GM19099 (cell line): ENCODE data around the gene MUC12.

Source experiments
- POLR2A ChIP-seq: IDR thresholded peaks from 3 replicates; pipeline ENCODE4 v1.6.1; 2011; ENCODE audit warnings: low read depth; ENCODE audit not compliant: insufficient read length; ENCODE audit errors: extremely low read depth

MUC12 gene

DNA sequence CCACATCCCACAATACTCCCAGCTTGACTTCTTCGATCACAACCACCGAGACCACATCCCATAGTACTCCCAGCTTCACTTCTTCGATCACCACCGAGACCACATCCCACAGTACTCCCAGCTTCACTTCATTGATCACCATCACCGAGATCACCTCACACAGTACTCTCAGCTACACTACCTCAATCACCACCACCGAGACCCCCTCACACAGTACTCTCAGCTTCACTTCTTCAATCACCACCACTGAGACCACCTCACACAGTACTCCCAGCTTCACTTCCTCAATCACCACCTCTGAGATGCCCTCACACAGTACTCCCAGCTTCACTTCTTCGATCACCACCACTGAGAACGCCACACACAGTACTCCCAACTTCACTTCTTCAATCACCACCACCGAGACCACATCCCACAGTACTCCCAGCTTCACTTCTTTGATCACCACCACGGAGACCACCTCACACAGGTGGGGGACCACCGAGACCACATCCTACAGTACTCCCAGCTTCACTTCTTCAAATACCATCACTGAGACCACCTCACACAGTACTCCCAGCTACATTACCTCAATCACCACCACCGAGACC, 11.4 kb upstream of the MUC12 start:
- no peak for TF ChIP-seq POLR2A

DNA sequence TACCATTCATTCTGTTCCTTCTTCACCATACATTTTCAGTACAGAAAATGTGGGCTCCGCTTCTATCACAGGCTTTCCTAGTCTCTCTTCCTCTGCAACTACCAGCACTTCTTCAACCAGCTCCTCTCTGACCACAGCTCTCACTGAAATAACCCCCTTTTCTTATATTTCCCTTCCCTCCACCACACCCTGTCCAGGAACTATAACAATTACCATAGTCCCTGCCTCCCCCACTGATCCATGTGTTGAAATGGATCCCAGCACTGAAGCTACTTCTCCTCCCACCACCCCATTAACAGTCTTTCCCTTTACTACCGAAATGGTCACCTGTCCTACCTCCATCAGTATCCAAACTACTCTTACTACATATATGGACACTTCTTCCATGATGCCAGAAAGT, 9.5 kb upstream of the MUC12 start:
- TF ChIP-seq POLR2A, result no peak

DNA sequence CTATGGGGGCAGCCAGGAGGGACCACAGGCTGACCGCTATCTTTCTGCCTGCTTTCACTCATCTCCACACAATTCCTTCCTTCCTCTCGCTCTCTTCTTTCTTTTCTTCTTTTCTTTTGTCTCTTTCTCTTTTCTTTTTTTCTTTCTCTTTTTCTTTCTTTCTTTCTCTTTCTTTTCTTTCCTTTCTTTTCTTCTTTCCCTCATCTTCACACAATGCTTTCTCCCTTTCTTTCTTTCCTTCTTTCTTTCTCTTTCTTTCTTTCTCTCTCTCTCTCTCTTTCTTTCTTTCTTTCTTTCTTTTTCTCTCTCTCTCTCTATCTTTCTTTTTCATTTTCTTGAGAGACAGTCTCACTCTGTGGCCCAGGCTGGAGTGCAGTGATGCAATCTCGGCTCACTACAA, 6.8 kb upstream of the MUC12 start:
- no peak for TF ChIP-seq POLR2A

DNA sequence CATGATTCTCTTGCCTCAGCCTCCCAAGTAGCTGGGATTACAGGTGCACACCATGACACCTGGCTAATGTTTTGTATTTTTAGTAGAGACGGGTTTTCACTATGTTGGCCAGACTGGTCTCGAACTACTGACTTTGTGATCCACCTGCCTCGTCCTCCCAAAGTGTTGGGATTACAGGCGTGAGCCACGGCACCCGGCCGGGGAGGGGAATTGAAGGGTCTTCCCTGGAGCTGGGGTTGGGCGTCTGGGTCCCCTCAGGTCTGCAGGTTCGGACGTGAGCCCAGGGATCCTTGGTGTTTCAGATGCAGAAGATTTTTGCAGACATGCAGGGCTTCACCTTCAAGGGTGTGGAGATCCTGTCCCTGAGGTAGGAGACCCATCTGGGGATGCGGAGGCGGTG, 6.0 kb upstream of the MUC12 start:
- no peak for TF ChIP-seq POLR2A

DNA sequence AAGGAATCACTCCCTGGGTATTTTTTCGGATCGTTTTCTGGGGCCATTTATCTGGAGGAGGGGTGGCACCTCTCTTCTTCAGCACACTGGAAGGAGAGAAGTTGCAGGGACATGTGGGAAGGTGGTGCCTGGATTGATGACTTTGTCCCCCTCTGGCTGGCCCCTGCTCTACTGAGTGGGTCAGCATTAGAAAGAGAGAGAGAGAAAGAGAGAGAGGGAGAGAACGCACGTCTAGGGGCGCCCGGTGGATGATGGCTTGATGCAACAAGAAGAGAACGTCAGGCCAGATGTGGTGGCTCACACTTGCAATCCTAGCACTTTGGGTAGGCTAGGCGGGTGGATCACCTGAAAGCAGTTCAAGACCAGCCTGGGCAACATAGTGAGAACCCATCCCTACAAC, 5.5 kb upstream of the MUC12 start:
- TF ChIP-seq POLR2A, result no peak

DNA sequence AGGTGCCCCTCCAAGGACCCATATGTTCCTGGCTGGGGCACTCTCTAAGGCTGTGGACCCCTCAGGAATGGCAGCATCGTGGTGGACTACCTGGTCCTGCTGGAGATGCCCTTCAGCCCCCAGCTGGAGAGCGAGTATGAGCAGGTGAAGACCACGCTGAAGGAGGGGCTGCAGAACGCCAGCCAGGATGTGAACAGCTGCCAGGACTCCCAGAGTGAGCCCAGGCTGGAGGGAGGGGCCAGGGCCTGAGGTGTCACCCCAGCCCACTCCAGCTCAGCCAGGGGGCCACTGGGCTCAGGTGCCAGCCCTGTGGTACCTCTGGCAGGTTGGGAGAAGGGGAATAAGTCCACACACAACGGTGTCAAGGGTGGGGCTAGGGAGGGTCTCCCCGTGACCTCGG, 4.7 kb upstream of the MUC12 start:
- TF ChIP-seq POLR2A, result no peak

DNA sequence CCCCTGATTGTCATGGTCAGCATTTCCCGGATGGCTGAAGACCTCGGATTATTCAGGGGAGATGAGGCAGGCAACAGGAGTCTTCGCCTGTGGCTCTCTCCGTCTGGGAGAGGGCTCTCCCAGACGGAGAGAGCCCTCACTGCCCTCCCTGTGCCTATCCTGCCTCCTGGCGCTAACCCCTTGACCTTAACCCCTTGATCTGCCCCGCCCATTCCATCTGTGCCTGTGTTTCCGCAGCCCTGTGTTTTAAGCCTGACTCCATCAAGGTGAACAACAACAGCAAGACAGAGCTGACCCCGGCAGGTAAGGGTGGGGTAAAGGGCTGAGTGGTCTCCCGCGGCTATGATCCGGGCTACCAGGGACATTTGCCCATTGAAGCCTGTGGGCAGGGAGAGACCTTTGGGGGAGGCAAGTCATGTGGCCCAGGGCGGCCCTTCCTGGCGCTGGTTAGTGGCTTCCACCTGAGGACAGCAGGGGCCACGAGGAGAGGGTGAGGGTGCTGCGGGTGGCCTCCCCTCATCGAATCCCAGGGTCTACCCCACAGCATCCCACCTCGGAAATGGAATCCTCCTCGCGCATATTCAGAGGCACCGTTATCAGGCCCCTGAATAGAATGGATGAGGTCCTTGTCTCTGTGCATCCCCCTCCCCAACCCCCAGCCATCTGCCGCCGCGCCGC, 4.2 kb upstream of the MUC12 start:
- no peak for TF ChIP-seq POLR2A

DNA sequence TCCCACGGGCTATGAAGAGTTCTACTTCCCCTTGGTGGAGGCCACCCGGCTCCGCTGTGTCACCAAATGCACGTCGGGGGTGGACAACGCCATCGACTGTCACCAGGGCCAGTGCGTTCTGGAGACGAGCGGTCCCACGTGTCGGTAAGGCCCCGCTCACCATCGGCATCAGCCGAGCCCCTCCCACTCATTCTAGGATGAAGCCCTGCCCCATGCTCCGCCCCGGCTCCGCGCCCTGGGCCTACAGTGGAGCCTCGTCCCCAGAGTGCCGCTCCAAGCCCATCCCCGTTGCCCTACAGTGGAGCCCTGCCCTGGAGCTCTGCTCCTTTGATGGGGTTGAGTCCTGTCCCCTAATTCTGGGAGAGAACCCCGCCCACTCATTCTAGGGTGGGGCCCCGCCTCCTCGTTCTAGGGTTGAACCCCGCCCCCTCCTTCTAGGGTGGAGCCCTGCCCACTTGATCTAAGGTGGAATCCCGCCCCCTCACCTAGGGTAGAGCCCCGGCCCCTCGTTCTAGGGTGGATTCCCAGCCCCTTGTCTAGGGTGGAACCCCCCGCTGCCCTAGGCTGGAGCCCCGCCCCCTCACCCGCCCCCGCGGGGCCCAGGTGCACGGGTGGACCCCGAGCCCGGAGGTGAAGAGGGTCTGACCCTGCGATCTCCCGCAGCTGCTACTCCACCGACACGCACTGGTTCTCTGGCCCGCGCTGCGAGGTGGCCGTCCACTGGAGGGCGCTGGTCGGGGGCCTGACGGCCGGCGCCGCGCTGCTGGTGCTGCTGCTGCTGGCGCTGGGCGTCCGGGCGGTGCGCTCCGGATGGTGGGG, 3.4 kb upstream of the MUC12 start:
- no peak for TF ChIP-seq POLR2A

DNA sequence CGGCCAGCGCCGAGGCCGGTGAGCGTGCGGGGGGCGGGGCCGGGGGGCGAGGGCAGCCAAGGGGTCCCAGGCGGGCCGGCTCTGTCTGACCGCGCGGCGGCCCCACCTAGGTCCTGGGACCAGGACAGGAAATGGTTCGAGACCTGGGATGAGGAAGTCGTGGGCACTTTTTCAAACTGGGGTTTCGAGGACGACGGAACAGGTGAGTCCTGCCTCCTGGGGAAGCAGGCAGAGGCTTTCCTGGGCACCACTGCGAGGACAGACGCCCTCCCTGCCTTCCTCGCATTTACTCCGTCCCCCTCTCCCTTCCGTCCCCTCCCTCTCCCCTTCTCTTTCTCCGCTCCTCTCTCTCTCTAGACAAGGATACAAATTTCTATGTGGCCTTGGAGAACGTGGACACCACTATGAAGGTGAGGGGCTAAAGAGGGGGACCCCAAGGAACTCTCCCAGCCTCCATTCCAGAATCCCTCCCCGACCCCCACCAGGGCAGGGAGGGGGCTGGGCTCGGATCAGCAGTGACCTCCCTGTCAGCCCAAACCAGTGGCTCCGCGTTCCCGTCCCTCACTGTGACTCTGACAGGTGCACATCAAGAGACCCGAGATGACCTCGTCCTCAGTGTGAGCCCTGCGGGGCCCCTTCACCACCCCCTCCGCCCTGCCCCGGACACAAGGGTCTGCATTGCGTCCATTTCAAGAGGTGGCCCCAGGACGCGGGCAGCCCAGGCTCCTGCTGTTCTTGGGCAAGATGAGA, 2.6 kb upstream of the MUC12 start:
- no peak for TF ChIP-seq POLR2A

DNA sequence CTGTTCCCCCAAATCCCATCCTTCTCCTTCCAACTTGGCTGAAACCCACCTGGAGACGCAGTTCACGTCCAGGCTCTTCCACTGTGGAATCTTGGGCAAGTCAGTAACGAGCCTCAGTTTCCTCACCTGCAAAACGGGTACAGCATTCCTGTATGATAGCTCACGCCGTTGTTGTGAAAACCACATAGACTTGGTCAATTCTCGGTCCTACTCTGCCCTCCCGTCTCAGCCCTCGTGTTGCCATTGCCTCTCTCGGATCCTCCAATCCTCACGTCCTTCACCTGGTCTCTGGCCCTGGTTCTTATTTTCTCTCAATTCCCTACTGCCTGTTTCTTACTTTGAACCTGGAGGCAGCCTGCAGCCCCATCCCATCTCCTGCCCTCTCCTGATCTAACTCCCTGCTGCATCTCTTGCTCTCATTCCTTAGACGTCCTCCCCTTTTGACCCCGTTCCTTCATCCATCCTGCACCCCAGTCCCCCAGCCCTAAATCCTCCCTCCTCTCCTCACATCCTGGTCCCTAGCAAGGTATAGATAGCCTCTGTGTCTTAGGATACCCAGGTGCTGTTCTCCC, 2.0 kb upstream of the MUC12 start:
- no peak for TF ChIP-seq POLR2A

DNA sequence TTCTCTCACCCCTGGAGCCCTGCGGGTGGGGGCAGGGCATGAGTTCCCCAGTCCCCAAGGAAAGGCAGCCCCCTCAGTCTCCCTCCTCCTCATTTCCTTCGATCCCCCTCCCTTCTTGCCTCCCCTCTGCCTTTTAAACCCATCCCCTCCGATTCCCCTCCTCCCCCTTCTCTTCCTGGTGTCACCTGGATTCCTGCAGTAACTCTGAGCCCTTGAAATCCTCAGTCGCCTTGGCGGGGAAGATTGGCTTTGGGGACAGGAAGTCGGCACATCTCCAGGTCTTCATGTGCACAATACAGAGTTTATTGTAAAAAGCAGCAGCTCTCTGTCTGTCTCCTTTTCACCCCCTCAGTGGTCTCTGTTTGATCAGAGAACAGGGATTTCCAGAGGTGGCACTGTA, 1.3 kb upstream of the MUC12 start:
- TF ChIP-seq POLR2A, result no peak

DNA sequence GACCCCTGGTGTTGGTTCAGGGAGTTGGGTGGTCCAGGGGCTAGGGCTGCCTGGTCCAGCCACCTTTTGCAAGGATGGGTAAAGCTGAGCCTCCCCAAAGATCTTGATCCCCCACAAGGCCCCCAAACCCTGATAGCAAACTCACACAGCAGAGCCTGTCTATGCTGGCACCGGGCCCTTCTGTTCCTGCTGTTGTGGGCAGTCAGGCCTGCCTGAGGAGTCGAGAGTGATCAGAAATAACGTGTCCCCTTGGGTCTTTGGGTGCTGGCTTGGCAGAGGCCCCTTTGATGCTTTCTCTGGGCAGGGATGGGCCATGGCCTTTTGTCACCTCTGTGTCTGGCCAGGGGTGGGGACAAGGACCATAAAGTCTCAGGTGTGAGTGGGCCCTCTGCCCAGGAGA, 715 bp upstream of the MUC12 start:
- no peak for TF ChIP-seq POLR2A

DNA sequence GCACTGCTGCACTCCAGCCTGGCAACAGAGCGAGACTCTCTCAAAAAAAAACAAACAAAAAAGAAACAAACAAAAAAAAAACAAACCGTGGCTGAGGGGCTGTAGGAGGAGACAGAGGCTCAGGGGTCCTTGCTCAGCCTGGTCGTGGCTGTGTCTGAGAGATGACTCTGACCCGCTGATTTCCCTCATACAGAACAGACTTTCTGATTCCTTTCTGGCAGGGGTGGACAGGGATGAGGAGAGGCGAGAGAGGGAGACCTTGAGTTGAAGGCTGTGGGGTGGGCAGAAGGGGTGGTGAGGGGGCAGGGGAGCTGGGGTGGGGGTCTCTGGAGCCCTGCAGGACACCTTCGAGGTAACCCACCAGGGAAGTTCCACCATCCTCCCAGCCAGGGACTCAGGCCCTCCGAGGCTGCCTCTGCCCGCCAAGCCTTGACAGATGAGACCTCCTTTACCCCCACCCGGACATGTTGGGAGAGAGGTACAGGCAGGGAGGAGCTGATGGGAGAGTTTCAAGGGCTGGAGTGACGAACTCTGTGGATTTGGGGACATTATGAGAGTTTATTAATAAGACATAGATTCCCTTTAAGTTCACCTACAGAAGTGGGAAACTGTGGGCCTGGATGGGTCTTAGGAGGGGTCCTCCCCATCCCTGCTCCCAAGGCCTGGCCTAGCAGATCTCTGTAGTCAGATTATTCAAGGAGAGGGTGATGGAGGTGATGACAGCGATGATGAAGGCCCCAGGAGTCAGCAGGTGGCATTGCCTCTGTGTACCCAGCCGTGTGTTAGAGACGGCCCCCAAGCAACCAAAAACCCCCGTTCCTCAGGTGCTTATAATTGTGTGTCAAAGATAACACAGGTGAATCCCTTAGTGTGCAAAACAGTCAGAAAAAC, 2.0 kb downstream of the MUC12 start:
- TF ChIP-seq POLR2A, result no peak

DNA sequence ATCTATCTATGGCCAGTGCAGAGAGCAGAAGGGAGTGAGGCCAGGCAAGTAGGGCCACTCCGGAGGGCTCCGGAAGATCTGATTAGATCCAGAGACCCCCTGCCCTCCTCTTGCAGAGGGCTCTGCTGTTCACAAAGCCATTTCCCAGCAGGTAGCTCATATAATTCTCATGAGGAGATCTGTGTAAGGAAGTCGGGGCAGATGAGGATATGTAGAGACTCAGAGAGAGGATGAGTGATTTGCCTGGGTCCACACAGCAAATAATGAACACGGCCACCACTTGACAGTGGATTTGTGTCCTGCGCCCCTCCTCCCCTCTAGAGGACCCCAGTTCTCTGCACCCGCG, 2.6 kb downstream of the MUC12 start:
- TF ChIP-seq POLR2A, result no peak

DNA sequence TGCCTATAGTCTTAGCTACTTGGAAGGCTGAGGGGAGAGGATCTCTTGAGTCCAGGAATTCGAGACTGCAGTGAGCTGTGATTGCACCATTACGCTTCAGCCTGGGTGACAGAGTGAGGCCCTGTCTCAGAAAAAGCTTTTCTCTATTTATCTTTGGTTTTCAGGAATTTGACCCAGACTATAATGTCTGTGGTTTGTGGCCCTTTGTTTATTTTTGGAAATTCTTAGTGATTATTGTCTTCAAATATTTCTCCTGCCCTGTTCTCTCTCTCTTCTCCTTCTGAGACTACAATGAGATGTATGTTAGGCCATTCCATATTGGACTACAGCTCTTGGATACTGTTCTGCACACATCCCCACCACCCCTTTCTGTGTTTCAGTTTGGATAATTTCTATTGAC, 4.7 kb downstream of the MUC12 start:
- no peak for TF ChIP-seq POLR2A

DNA sequence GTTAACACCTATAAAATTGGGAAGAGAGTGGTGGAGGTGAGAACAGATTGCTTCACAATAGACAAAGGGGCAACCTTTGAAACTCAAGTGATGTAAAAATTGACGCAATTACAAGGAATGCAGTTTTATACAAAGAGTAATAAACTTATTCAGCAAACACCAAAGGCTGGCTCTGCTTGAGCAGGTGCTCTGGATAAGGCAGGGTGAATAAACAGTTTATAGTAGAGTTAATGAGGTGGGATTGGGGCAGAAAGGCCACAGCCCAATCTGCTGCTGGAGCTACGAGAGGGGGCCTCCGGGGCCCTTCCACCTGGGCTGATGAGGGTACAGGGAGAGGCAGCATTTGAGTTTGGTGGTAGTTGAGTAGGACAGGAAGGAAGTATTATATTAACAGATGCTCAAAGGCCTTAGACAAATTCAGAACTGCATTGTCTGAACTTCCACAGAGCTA, 6.0 kb downstream of the MUC12 start:
- TF ChIP-seq POLR2A, result no peak
